ENCODE measurements around the gene RHEB.
A peak's percentile ranks its signal among the peaks of the same experiment; 100 is the strongest.
"Not testable (repeated sequence)": the region's sequence is repeated elsewhere in the genome, so short reads cannot be mapped to it uniquely, and the experiment has no call there.

RHEB gene, protein sequence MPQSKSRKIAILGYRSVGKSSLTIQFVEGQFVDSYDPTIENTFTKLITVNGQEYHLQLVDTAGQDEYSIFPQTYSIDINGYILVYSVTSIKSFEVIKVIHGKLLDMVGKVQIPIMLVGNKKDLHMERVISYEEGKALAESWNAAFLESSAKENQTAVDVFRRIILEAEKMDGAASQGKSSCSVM

GRCh38 chr7:151519765-151520418 is at the start of gene RHEB:
TSS of gene RHEB (minus strand) at chr7:151519895. CDS start at chr7:151519511, 384 bp downstream.
- DNase-seq, result peak; percentile 98

- DNase-seq, result no peak
Measured at GRCh38 chr7:151566897-151567320, 47.2 kb upstream of the RHEB start.

DNA sequence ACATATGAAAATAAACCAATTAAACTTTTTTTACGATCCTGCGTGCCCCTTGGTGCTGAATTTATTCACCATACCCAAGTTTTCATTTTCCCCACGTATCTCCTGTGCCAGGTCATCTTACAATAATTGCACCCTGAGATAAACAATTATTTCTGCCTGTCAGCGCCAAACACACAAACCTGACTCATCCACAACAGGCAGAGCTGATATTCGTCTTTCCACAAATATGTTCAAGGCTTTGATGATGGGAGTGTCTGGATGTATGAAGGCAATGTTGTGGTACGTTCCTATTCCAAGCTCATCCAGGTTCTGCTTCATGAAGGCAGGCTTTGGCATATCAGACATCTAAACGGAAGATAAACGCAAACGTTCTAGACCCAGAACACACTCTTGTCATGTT is 45.8 kb upstream of the RHEB start:
- no peak for DNase-seq

GRCh38 chr7:151560243-151560642 is 40.5 kb upstream of the RHEB start:
- DNase-seq, result no peak

- no peak for DNase-seq
Measured at GRCh38 chr7:151559557-151560183, 40.0 kb upstream of the RHEB start.

- no peak for DNase-seq
Measured at GRCh38 chr7:151558575-151558974, 38.9 kb upstream of the RHEB start.

- DNase-seq, result no peak
Measured at GRCh38 chr7:151556592-151556991, 36.9 kb upstream of the RHEB start.

DNA sequence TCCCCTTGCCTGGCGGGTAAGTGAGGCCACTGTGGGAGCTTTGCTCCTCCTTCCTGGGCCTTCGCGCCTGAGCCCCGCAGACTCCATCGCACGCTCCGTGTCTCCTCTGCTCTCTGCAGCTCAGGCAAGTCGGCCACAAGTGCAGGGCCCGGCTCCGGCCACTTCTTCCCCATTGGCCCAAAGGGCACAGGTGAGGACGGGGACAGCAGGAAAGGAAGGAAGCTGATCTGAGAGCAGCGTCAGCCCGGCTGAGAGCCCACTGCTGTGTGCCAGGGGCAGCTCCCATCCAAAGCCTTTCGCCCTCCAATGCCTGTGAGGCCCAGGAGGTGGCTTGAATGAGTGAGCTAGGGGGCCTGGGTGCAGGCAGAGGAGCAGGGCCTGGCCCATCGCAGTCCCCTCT is 33.7 kb upstream of the RHEB start:
- DNase-seq, result no peak

- DNase-seq, result peak; percentile 62
Measured at GRCh38 chr7:151552352-151553028, 32.8 kb upstream of the RHEB start.

DNA sequence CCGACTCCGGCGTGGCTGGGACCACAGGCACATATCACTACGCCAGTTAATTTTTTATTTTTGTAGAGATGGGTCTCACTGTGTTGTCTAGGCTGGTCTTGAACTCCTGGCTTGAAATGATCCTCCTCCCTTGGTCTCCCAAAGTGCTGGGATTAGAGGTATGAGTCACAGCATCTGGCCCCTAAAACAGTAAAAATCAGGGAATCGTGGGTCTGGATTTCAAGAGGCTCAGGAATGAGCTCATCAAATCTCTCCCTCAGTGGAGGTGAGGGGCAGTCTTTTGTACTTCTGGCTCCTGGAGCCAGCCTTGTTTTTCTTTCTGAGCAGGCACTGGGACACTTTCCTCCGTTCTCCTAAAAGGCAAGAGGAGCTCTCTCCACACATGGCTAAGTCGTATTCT is 32.1 kb upstream of the RHEB start:
- DNase-seq, result no peak

- DNase-seq, result no peak
Measured at GRCh38 chr7:151550656-151551286, 31.1 kb upstream of the RHEB start.

GRCh38 chr7:151549644-151550043 is 29.9 kb upstream of the RHEB start:
- no peak for DNase-seq

DNA sequence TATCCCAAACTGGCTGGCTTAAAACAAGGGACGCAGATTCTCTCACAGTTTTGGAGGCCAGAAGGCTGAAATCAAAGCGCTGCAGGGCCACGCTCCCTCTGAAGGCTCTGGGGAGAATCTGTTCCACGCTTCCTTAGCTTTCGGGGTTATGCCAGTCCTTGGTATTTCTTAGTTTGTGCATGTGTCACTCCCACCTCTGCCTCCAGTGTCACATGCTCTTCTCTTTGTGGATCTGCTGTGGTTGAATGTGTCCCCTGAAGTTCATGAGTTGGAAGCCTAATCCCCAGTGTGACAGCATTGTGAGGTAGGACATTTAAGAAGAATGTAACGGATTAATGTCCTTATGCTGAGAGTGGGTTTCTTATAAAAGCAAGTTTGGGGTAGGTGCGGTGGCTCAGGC is 29.4 kb upstream of the RHEB start:
- no peak for DNase-seq

GRCh38 chr7:151544183-151544582 is 24.5 kb upstream of the RHEB start:
- DNase-seq, result no peak

DNA sequence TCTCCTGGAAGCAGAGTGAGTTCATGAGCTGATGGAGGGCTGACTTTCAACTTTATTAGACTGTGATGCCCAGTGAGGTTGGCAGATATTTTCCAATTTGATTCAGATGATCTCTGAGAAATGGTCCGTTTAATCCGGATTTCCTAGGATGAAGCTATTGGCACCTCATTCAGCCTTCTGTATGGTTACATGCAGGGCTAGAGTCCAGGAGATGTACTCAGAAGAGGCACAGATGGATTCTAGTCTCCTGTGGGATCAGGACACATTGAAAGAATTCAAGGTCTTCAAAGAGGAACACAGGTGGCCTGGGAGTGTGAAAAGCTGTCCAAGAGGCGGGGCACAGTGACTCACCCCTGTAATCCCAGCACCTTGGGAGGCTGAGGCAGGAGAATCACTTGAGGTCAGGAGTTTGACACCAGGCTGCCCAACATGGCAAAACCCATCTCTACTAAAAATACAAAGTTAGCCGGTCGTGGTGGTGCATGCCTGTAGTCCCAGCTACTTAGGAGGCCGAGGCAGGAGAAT is 23.0 kb upstream of the RHEB start:
- no peak for DNase-seq

- DNase-seq, result no peak
Measured at GRCh38 chr7:151541709-151542499, 22.2 kb upstream of the RHEB start.

GRCh38 chr7:151540146-151540545 is 20.5 kb upstream of the RHEB start:
- no peak for DNase-seq

- DNase-seq, result peak; percentile 26
Measured at GRCh38 chr7:151539088-151539671, 19.5 kb upstream of the RHEB start.

- DNase-seq, result no peak
Measured at GRCh38 chr7:151537818-151538561, 18.3 kb upstream of the RHEB start.

DNA sequence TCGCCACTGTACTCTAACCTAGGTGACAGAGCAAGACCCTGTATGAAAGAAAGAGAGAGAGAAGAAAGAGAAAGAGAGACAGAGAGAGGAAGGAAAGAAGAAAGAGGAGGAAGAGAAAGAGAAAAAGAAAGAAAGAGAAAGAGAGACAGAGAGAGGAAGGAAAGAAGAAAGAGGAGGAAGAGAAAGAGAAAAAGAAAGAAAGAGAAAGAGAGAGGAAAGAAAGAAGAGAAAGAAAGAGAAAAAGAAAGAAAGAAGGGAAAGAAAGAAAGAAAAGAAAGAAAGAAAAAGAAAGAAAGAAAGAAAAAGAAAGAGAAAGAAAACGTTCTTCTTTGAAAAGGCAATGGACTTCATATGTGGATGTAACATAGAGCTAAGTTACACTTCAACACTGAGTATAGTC is 16.5 kb upstream of the RHEB start:
- DNase-seq, result not testable (repeated sequence)

GRCh38 chr7:151529842-151530241 is 10.1 kb upstream of the RHEB start:
- no peak for DNase-seq

All from NCI-H526 treated with DMSO at 0.1 percent for 48 hours (cell line).